Measurements from ENCODE around the gene PIM1.
A peak's percentile ranks its signal among the peaks of the same experiment; 100 is the strongest.
"Not testable (repeated sequence)": the region's sequence is repeated elsewhere in the genome, so short reads cannot be mapped to it uniquely, and the experiment has no call there.

Gene PIM1

GRCh38 chr6:37169496-37170272, at the start of gene PIM1:
Gene PIM1, plus strand, starts transcription at chr6:37170152. Its CDS starts 424 bp downstream, at chr6:37170576.
- peak; percentile 100 for DNase-seq

DNA sequence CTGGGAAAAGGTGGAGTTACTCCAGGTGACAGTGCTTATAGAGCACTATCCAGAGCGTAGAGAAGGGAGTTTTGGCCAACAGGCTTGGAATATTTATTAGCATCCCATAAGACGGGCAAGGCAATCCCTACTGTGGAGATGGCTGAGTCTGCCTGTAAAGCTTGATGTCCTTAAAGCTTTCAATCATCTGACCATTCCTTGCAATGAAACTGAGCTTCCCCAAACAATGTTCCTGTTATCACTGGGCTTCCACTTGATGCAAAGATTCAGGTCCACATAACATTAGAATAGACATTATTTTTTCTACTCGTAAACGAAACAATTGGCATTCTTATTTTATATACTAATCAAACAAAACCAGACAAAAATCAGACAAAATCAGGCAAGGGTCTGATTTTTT, 48.4 kb upstream of the PIM1 start:
- DNase-seq: no peak

DNA sequence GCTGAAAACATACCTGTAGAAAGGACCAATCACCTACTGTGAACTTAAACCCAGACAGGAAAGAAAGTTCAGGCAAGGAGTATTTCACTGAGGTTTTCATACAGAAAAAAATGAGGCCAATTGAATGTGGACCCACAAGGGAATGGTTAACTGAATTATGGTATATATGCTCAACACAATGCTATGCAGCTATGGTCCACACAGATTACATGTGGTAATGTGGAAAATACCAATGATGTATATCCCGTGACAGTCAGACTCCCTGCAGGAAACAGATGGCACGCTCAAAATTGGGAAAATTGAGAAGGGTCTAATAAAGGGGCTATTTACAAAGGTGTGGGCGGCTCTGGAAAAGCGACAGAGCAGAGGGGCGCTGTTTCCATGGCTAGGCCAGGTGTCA, 47.1 kb upstream of the PIM1 start:
- no peak for DNase-seq

GRCh38 chr6:37123957-37124729, 45.8 kb upstream of the PIM1 start:
- no peak for DNase-seq

DNA sequence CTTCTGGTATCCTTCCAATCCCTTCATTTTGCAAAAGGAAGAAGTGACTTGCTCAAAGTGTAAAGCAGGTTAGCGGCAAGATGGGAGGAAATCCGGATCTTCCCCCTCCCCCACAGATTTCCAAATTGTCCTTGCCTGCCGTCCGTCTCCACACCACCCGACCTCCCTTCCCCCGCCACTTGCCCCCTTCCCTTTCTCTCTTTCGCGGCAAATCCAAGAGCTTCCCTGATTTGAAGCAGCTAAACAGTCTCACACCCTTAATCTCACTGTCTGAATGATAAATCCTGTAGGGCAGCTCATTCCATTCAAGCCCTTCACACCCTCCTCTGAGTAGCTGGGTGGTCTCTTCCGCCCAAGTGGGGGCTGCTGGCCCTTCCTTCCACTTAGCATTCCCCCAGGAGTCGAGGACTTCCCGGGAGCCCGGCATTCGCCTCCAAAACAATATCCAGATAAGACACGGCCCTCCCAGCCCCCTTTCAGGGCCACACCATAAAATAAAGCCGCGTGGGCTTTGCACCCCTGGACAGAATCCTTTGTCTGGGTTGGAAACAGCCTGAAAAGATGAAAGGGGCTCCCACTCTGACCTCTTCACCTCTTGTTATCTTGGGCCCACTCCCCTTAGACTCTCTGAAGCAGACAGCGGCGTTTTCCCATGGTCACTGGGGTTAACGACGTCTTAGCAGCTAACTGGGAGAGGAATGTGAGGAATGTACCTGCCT, 44.0 kb upstream of the PIM1 start:
- DNase-seq: peak; percentile 51

GRCh38 chr6:37126493-37126958, 43.4 kb upstream of the PIM1 start:
- no peak for DNase-seq

DNA sequence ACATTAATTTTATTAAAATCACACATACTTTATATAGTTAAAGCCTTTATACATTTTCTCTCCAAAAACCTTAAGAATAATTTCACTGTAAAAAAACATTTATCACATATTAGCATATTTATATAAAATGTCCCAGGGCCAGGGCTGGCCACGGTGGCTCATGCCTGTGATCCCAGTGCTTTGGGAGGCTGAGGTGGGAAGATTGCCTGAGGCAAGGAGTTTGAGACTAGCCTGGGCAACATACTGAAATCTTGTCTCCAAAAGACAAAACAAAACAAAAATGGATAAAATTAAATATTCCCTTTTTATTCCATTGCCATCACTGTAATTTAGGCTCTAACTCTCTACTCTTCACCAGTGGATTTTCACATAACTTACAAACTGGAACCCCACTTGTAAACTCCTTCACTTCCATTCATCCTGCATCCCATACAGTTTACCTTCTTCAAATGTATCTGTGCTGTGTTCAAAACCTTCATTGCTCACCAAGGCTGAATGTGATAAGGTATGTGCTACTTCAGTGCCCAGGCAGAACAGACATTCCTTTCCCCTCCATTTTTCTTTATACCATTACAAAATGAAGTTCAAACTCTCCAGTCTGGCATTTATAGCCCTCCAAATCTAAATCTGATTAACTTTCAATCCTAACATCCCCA, 42.9 kb upstream of the PIM1 start:
- no peak for DNase-seq

GRCh38 chr6:37127961-37128862, 41.7 kb upstream of the PIM1 start:
- no peak for DNase-seq

GRCh38 chr6:37128863-37129443, 41.0 kb upstream of the PIM1 start:
- DNase-seq: not testable (repeated sequence)

DNA sequence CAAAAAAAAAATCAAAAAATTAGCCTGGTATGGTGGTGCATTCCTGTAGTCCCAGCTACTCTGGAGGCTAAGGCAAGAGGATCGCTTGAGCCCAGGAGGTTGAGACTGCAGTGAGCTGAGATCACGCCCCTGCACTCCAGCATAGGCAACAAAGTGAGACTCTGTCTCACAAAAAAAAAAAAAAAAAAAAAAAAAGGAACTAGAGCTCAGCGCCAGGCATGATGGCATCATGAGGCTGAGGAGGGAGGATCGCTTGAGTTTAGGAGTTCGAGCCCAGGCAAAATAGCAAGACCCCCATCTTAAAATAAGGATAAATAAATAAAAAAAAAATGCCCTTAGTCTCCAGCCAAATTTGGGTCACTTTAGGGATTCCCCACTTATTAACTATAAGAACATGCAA, 40.4 kb upstream of the PIM1 start:
- no peak for DNase-seq

GRCh38 chr6:37130704-37131103, 39.2 kb upstream of the PIM1 start:
- DNase-seq: no peak

- DNase-seq: peak; percentile 88
Measured at GRCh38 chr6:37131104-37131959, 38.6 kb upstream of the PIM1 start.

GRCh38 chr6:37131960-37132253, 38.0 kb upstream of the PIM1 start:
- no peak for DNase-seq

DNA sequence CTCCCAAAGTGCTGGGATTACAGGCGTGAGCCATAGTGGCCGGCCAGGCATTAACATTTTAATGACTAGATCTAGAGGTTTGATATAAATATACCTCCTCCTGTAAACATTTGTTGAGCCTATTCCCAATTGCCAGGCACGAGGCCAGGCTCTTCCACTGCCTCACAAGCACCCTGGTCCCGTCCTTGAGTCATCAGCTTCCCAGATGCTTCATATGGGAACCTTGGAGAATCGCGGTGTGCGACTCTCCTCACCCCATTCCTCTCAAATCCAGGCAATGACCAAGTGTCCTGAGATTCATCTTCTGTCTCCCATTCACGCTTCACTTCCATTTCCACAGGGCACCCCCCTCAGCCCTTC, 35.9 kb upstream of the PIM1 start:
- no peak for DNase-seq

- DNase-seq: peak; percentile 40
Measured at GRCh38 chr6:37134396-37135191, 35.4 kb upstream of the PIM1 start.

GRCh38 chr6:37135835-37136694, 33.9 kb upstream of the PIM1 start:
- DNase-seq: no peak

GRCh38 chr6:37136821-37137200, 33.1 kb upstream of the PIM1 start:
- no peak for DNase-seq

GRCh38 chr6:37137201-37138090, 32.5 kb upstream of the PIM1 start:
- peak; percentile 80 for DNase-seq

Data from right hindlimb (tissue), 1 donor.